RWPE1 (cell line): ENCODE measurements around the gene GLB1L3.
"Not testable (repeated sequence)": the region's sequence is repeated elsewhere in the genome, so short reads cannot be mapped to it uniquely, and the experiment has no call there.

Experiments
- CTCF ChIA-PET: fragments of 350-600 bp; sonication (Branson Sonifier 250); formaldehyde crosslinking; extraction: SDS; loops from one replicate; lab custom pipeline; 2021; lab: Yijun Ruan, JAX
- POLR2A ChIA-PET: fragments of 400-600 bp; formaldehyde crosslinking; extraction: SDS; loops from one replicate; lab custom pipeline; 2020; ENCODE audit warnings: antibody characterized with exemption; ENCODE audit not compliant: low non-redundant PET; lab: Yijun Ruan, JAX
- DNase-seq: peaks from one replicate; pipeline ENCODE4 v3.0.0; 2012; ENCODE audit warnings: low spot score
- H3K27ac ChIP-seq: fragments of 450-650 bp; 2 replicates; pipeline ENCODE4 v1.5.1; 2017
- CTCF ChIP-seq: fragments of 450-650 bp; conservative IDR thresholded peaks from 2 replicates; pipeline ENCODE4 v1.5.1; 2017; ENCODE audit warnings: low read depth, mild to moderate bottlenecking

The GLB1L3 gene

DNA sequence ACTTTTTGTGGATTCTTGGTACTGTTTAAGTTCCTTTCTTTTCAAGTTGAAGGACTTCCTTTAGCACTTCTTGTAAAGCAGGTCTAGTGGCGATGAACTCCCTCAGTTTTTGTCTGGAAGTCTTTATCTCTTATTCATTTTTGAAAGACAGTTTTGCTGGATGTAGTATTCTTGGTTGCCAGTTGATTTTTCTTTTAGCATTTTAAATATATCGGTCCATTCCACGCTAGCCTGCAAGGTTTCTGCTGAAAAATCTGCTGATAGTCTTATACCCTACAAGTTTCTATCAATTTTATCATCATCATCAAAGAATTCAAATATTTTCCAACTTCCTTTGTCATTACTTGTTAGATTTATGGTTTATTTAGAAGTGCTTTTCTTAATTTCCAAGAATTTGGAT is 40.9 kb downstream of the GLB1L3 start:
- POLR2A ChIA-PET, result no interaction called here
- CTCF ChIA-PET, result no interaction called here
- no peak overlapping the region for H3K27ac ChIP-seq
- no peak for TF ChIP-seq CTCF
- DNase-seq, result no peak

- POLR2A ChIA-PET, result not testable (repeated sequence)
Measured at GRCh38 chr11:134321373-134321772, 45.2 kb downstream of the GLB1L3 start.

DNA sequence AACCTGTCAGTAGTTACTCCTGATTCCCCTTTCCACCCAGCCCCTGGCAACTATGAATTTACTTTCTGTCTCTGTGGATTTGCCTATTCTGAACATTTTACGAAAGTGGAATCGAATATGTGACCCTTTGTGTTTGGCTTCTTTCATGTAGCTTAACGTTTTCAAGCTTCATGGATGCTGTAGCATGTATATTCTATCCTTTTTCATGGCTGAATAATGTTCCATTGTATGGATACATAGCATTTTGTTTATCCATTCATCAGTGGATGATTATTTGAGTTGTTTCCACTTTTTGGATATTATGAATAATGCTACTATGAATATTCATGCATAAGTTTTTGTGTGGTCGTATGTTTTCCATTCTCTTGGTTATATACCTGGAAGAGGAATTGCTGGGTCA is 46.4 kb downstream of the GLB1L3 start:
- POLR2A ChIA-PET, result no interaction called here
- no peak for TF ChIP-seq CTCF
- no peak for DNase-seq
- CTCF ChIA-PET, result interaction anchor here (0.7 kb wide), 1 partner anchor 152 kb away, joined by 3 read pairs; no protein-coding TSS in a partner anchor
- no peak overlapping the region for H3K27ac ChIP-seq

More at GRCh38 chr11:134321373-134321772, 45.2 kb downstream of the GLB1L3 start:
- H3K27ac ChIP-seq, CTCF ChIA-PET, DNase-seq: not testable (repeated sequence)

DNA sequence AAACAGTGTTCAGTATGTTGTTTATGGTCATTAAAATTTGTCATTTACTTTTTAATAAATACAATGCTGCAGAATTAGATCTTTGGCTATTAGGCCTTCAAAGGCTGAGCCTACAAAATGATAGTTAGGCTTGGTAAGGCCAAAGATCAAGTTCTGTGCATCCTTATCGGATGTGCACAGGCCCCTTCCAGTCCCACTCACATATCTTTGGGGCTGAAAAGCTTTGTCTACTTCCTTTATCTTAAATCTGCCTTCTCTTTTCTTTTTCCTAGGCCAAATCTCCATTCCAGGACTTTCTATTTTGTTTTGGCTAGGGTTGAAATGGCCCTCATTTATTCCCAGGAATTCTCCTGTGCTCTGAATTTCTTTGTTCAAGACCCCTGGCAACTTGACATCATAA is 52.3 kb downstream of the GLB1L3 start:
- ChIA-PET CTCF (interaction anchor here (0.8 kb wide), 1 partner anchor 67 kb away, joined by 4 read pairs; no protein-coding TSS in a partner anchor), POLR2A (no interaction called here)
- TF ChIP-seq CTCF, result no peak
- DNase-seq, result no peak
- no peak overlapping the region for H3K27ac ChIP-seq

DNA sequence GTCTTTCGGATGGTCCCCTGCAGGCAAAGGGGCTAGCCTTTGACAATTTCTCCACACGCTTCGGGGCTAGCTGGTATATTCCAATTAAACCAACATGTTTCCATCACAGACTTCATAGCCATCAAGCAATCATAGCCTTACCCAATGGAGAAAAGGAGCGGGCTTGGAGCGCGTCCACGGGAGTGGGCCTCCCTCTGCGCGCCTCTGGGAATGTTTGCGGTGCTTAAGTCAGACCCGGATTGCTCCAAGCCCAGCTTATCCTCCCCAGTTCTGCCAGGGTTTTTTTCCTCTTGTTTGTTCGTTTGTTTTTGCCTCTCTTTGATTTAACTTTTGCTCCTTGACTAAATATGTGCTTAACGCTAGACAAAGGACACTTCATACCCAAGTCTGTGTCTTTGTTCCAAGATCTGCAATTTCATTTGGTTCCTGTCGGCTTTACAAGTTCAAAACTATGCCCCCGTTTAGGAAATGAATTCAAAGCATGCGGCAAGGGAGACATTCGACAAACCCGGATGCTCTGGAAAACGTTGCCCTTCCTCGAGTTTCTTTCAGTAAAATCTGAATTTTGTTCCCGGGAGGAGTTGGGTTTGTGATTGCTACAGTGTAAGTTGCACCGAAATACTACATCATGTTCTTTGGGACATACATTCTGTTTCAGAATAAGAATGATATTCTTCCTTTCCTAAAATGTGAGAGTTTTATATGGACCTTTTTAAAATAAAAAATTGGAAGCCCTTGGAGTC is 54.6 kb downstream of the GLB1L3 start:
- no peak for DNase-seq
- CTCF ChIA-PET, result no interaction called here
- TF ChIP-seq CTCF, result no peak
- POLR2A ChIA-PET, result no interaction called here
- no peak overlapping the region for H3K27ac ChIP-seq

DNA sequence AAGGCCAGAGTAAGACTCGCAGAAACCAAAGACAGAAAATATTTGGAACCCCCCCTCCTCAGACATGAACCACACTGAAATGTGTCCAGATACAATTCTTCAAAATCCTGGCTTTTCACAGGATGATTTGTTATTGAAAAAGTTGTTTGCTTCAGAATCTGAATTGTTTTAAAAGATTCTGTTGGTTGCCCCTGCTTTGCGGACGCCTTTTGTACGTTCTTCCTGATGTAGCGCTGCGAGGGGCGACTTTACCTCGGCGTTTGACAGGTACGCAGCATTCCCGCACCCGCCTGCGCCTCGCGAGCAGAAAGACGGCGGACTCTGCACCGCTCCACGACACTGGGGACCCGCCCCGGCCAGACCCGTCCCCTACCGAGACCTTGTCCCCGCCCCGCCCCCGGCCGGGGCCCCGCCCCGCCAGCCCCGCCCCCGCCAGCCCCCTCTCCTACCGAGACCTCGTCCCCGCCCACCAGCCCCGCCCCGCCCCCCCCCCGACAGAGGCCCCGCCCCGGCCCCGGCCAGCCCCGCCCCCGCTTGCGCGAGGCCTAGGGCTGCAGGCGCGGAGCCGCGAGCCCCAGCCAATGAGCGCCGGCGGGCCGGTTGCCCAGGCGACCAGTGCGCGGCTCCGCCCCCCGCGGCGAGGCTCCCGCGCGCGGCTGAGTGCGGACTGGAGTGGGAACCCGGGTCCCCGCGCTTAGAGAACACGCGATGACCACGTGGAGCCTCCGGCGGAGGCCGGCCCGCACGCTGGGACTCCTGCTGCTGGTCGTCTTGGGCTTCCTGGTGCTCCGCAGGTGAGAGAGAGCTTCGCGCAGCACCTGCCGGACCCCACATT is 55.4 kb downstream of the GLB1L3 start, which contains the start of gene GLB1L2:
Gene GLB1L2, plus strand, starts transcription at position 635 of the 835 bp plus-strand sequence. Its CDS starts 74 bp downstream, at position 709.
- DNase-seq, result peak; percentile 91
- no peak within 1 kb of the TSS for H3K27ac ChIP-seq
- no peak for TF ChIP-seq CTCF
- POLR2A ChIA-PET, result no interaction called here
- CTCF ChIA-PET, result interaction anchor here (0.6 to 0.9 kb wide), 2 partner anchors 38 to 56 kb away, joined by 3 read pairs; no protein-coding TSS in a partner anchor
